NK-92 (cell line): Measurements from ENCODE around the gene AMDHD2.

Source experiments
- DNase-seq: peaks from one replicate; lab custom pipeline; 2025; ENCODE audit not compliant: unreplicated experiment; lab: John Stamatoyannopoulos, UW

AMDHD2 gene

DNA sequence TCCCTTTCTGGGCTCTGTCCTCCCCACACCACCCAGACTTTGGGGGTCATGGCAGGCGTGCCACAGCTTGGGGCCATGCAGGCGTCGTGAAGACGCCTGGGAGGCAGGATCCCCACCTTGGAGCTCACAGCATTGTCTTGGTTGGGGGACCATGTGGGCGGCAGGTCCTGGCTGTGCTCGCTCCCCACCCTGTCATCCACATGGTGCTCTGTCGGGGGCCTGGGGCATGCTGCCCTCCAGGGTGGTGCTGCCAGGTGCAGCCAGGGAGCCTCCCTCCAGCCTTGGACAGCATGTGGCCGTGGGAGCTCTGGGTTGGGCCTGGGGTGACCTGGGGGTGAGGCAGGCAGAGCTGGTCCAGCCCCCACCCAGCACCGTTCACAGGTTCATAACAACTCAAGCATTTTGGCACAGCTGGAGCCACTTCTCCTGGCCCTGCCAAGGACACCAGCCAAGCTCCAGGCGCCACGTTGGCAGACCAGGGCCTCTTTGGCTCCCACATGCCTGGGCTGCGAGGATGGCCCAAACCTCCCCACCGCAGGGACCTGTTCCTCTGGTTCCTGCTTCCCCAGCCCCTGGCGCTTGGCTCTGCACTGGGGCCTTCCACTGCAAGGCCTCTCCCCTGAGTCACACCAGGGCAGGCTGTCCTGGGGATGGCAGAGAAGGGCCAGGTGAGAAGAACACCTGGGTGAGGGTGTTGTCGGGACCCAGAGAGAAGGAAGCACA, 21.5 kb upstream of the AMDHD2 start:
- no peak for DNase-seq

DNA sequence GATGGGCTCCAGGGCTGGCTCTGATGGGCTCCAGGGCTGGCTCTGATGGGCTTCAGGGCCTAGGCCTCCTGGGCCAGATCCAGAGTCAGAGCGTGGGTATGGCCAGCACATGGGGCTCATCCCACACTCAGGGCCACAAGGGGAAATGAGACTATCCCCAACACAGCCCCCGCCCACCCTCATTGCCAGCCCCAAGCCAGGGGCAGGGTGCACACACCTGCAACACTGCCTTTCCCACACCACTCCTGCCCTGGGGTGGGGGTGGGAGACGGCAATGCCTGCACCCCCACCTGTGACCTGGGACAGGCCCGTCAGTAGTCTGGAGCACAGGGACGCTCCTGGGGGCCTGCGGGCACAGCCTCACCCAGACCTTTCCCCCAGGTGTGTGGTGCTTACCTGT, 20.7 kb upstream of the AMDHD2 start:
- no peak for DNase-seq

DNA sequence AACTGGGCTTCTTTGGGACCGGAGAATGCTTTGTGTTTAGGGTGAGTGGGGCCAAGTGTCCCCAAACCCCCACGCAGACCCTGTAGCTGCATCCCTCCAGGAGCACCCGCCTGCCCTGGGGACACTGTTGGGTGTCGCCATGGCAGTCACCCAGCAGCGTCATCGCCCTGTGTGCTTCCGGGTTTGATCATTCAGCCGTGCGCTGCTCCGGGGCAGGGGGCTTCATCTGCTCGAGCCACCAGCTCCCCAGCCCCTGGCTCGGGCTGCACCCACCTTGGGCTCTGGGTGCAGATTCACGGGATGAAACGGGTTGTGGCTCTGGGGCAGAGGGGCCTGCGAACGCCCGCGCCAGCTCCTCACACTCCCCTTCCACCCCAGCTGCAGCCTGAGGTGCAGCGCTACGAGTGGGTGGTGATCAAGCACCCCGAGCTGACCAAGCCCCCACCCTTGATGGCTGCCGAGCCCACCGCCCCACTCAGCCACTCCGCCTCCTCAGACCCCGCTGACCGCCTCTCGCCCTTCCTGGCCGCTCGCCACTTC, 20.2 kb upstream of the AMDHD2 start:
- no peak for DNase-seq

DNA sequence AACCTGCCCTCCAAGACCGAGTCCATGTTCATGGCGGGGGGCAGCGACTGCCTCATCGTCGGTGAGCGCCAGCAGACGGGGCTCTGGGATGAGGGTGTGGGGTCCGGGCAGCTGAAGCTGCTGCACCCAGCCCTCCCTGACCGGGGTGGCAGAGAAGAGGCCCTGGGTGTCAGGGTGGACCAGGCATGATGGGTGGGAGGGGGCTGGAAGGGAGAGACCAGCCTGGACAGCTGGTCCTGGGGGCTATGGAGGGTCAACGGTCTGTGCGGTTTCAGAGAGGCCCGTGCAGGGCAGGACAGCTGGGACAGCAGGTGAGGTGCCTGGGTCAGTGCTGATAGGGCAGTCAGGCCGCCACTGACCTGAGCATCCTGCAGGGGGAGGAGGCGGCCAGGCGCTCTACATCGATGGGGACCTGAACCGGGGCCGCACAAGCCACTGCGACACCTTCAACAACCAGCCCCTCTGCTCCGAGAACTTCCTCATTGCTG, 19.7 kb upstream of the AMDHD2 start:
- DNase-seq = no peak

DNA sequence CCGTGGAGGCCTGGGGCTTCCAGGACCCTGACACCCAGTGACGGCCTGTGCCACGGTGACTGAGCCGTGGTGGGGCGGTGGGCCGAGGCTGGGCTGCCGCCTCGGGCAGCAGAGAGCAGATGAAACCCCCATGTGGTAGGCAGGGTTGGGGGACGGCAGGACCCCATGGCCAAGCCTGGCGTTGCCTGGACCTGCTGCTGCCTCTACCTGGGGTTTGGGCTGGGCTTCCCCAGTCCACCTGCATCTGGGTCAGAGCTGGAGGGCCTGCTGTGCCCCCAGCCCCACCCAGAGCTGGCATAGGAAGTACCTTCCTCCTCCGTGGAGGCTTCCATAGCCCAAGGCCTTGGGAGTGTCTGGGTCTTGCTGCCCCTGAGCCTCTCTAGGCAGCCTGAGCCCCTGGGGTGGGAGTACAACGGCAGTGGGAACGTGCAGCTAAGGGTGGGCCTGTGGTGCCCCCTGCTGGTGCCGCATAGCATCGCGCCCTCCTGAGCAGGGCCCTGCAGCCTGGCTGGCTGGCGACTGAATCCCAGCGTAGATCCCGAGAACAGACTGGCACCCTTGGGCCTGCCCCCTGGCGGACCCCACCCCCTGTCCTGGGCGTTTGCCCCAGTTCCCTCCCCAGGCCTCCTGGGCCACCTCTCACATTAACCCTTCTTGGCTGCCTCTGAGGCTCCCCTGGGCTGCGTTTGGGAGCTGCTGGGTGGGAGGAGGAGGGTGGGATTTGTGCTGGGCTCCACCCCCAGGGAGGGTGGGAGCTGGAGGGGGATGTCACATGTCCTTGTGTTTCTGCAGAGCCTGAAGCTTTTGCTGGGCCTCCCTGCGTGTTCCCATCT, 19.0 kb upstream of the AMDHD2 start:
- DNase-seq = no peak

DNA sequence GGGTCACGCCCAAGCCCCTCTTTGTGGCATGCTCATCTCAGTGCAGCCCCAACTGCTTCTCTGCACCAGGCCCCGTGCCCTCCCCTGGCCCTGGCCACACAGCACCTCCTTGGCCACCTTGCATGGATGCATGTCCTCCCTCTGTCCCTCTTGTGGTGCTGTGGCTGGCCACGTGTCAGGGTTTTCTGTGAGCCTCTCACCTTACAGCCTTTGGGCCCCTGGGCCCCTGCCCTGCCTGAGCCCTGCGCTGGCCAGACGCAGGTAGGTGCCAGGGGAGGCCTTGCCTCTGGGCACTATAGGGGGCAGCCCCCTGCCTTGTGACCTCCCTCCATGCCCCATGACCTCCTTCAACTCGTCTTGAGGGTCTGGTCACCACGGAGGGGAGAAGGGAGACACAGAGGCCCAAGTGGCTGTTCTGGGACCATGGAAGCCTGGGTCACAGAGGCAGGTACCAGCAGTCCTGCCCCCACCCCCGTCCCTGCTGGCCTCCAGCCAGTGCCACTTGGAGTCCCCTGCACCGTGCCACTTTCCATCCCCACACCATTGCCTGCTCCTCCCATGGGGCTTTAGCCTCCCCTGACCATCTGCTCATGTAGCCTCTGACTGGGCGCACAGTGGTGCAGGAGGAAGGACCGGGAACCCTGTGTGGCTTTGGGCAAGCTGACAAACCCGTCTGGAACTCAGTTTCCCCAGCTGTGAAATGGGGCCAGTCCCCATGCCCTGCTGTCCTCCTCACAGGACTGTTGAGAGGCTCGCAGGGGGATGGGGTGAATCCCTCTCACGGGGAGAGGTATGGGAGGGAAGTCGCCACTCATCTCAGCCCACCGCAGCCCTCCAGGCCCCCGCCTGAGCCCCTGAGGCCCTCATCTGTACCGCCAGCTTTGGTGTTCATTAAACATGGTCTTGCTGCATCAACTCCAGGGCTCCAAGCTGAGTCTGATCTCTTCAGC, 17.9 kb upstream of the AMDHD2 start:
- no peak for DNase-seq

DNA sequence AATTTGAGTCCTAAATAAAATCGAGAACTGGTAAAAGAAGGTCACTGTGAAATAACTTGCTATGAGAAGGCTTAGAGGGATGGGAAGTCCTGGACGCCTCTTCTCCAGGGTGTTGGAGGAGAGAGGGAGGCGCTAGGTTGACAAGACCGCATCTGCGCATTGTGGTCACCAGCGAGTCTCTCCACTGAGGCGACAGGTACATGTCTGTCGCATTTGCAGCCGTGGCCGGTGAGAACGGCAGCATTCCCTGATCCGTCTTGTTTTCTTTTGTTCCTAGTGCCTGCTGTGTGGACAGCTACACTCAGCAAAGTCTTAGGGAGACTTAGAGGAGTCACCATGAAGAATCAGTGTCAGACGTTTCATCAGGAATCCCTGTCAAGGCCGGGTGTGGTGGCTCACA, 14.5 kb upstream of the AMDHD2 start:
- no peak for DNase-seq

DNA sequence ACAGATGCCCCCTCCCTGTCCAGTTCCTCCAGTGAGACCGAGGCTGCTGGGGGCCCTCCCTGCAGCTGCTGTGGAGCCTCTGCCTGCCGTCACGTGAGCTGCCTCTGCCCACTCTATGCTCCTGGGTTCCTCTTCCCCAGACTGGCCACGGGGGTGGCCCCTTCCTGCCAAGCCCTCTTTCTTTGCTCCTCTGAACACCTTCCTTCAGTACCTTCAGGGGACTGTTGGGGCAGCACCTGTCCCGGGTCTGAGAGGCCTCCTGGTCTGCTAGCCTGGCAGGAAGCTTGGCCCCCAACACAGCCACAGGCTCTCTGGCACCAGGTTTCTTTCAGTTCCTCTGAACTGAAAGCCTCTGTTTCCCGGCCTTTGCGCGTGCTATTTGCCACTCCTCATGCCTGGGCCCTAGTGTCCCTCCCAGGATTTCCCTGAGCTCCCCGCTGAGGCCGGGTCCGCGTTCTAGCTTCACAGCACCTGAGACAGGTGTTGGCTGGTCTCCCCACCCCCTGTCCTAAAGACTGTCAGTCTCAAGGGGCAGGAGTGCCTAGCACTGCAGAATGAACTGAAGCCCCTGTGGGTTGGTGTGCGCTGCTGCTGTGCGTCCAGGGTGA, 13.0 kb upstream of the AMDHD2 start:
- no peak for DNase-seq

DNA sequence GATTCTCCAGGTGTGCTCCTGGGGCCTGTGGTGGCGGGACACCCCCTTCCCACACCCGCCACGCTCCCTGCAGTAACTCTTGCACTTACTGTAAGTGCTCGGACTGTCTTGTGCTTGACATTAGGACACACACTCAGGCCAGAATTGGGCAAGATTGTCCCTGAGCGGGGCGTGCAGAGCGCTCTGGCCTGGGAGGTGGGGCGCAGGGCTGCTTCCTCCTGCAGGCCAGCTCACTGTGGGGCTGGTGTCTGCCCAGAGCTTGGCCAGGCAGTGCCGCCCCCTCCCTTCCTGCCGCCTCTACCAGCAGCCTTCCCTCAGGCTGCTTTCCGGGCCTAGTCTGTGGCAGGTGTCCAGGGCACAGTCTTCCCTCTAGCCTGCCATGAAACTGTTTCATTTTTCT, 12.5 kb upstream of the AMDHD2 start:
- DNase-seq = no peak

DNA sequence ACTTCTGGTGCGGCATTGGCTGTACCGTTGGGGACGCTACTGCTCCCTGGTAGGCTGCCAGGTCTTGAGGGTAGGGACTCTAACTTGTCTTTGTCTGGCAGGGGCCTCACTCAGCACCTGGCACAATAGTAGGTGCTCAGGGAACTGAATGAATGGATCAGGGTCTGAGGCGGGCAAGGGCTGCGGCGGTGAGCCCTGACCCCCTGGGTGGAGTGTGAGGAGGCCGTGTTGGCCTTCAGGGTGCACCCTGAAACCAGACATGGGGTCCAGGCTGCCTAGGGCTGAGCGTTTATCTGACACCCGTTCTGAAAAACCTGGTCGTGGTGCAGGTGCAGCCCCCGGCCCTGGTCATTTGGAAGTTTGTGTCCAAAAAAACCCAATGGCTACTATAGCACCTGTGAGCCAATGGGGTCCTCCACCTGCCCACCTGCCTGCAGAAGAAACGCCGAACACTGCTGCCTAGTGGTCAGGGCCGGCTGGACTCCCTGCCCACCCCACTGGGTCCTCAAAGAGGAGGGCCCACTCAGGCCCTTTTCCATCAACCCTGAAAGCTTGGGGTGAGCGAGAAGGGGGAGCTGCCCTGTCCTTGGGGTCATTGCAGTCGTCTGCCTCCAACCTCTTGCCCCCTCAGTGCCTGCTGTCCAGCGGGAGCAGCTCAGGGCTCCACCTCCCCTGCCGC, 11.3 kb upstream of the AMDHD2 start:
- DNase-seq = no peak

DNA sequence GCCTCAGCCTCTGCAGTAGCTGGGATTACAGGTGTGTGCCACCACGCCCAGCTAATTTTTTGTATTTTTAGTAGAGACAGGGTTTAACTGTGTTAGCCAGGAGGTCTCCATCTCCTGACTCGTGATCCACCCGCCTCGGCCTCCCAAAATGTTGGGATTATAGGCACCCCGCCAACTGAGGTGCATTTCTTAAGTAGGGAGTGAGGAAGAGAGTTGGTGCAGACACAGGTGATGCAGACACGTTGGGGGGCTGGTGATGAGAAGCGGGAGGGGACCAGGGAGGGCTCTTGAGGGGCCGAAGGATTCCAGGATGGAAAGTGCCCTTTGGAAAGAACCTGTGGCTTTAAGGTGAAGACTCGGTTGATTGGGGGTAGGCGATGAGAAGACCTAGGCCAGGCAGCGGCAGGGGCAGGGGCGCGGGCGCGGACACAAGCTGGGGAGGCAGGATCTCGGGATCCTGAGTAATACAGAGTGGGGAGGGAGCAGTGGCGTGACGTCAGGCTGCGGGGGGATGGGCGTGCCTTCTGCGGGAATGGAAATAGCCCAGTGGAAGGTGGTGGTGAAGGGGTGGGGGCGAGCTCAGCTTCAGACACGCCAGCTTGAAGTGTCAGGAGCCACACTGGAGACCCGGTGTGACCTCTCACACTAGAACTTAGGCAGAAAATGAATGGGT, 8.9 kb upstream of the AMDHD2 start:
- DNase-seq = no peak

DNA sequence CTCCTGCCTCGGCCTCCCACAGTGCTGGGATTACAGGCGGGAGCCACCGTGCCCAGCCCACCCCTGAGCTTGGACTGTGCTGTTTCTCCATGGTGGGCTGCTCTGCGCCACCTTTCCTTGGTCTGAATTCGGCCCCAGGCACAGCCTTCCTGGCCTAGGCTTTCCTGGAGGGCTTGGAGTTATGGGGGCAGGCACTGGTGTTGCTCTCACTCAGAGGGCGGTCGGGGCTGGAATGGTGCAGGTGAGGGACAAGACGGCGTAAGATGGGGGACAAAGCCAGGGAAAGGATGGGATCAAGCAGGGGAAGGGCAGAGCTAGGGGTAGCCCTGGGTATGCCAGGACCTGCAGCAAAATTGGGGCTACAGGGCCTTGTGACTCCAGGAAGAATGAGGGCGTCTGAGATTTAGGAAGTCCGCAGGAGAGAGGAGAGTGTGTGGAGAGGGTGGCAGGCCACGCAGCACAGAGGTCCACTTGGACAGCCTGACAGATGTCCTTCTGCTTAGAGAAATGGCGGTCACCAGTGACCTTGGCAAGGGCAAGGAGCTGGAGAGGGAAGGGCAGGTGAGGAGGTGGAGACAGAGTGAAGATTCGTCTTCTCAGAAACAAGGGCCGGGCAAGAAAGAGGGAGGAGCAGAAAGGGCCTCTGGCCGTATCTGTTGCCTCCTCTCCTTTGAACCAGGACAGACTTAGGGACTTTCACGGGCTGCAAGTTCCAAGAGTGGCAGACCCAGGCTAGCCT, 8.0 kb upstream of the AMDHD2 start:
- DNase-seq = no peak

DNA sequence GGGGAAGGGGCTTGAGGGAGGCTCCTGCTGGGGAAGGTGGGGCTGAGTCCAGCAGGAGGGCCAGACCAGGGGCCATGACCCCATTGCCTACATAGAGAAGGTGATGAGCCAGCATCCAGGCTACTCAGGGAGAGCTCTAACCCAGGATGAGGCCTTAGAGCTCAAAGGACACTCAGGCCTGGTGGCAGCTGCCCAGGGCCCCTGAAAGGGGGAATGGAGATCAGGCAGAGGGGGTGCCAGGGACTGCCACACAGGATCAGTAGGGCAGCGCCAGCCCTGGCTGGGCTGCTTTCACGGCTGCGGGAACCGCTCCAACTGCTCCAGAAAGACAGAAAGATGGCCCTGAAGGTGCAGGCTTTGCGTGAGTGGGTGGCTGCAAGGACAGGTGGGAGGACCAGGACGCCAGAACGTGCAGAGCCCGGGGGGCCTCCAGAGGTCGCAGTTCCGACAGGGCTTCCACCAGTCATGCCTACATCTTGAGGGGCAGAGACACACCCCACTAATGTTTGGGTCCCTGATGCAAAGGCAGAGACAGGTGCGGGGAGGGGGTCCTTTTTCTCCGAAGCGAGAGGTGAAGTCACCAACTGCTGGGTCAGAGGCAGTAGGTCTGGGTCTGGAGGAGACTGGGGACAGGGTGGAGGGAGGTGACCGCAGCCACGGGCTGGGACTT, 7.3 kb upstream of the AMDHD2 start:
- no peak for DNase-seq

DNA sequence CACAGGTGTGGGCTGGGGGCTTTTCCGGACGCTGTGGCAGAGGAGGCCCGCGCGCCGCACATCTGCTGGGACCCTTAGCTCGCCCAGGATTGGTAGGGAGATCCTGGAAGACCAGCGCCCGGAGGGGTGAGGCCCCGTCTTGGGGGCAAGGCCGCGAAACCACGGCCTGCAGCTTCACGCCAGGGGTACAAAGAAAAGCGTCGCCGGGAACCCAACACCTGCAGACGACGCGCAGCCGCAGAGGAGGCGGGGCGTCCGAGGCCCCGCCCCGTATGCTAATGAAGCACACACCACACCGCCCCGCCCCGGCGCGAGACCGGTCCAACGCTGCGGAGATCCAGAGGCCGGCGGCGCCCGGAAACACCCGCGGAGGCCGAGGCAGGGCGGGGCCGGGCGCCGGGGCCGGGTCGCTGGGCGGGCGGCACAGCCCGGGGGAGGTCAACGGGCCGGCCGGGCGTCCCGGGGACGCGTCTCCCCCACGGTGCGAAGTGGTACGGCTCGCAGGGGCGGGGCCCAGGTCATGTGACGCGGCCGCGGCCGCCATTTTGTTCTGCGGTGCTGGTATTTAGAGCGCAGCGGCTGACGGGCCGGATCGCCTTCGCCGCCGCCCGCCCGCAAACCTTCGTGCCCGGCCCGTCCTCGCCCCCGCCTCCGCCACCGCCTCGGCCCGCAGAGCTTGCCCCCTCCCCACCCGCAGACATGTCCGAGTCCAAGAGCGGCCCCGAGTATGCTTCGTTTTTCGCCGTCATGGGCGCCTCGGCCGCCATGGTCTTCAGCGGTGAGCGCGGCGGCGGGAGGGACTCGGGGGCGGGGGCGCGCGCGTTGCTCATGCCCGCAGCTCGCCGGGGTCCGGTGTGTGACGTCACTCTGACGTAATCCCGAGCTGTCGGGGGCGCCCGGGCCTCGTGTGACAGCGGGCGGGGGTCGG, 6.5 kb upstream of the AMDHD2 start, which contains the start of gene ATP6V0C:
TSS of gene ATP6V0C (plus strand) at position 548 of the 928 bp plus-strand sequence. CDS start at position 700, 152 bp downstream.
- DNase-seq = peak; percentile 55

DNA sequence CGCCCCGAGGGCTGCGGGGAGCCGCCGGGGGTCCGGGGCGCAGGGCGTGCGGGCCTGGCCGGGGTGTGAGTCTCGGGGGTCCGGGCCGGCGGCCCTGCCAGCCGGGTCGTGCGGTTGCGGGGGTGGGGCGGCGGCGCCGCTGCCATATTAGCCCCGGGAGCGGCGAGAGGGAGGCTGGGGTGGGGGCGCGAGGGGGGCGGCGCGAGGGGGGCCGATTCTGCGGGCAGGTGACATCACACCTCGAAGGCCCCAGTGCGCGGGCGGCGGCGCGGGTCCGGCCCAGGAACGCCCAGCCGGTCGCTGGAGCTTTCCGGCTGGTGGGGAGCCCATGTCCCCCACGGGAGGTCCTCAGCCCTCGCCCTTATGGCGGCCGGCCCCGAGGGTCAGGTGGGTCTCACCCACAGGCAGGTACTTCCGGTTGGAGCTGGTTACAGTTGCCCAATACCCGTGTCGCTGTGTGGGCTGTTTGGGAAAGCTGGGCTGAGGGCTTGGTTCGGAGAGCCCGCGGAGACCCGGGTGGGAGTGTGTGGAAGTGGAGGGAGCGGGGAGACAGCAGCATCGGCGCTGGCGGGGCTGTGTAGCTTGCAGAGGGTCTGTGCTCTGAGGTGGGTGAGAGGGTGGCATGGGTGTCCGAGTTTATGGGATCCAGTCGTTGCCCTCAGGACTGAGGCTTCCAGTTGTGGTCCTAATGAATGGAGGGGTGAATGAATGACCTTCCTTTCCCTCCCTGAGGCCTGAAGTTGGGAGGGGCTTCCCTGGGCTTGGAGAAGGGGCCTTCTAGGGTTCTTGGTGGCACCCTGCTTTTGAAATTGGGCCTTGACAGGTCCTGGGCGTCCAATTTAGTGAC, 5.6 kb upstream of the AMDHD2 start:
- DNase-seq = no peak

DNA sequence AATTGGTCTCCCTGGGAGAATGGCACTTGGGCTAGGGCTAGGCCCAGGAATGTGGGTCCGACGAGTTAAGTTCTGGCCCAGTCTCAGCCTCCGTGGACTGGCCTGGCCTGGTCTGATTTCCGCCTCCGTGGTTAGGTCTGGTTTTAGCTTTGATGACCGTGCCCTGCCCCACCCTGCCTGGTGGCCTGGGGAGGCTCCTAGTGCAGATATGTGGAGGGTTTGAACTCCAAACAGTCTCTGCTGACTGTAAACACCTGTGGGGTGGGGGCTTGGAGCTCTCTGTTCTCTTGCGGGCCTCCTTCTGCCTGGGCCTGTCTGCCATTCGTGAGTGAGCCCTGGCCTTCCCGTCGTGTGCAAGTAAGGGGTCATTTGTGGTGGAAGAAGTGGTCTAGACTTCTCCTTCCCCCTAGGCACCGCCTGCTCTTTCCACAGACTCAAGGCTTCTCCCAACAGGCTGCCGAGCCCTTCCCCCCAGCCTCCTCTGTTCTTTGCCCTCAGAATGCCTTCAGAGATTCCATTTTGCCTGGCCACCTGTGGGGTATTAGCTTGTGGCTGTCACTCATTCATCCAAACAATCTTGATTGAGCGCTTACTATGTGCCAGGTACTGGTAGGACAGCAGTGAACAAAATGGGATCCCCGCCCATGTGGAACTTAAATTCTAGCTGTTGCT, 4.9 kb upstream of the AMDHD2 start:
- no peak for DNase-seq
